Measurements from ENCODE around the gene LGALS8.

LGALS8 gene

DNA sequence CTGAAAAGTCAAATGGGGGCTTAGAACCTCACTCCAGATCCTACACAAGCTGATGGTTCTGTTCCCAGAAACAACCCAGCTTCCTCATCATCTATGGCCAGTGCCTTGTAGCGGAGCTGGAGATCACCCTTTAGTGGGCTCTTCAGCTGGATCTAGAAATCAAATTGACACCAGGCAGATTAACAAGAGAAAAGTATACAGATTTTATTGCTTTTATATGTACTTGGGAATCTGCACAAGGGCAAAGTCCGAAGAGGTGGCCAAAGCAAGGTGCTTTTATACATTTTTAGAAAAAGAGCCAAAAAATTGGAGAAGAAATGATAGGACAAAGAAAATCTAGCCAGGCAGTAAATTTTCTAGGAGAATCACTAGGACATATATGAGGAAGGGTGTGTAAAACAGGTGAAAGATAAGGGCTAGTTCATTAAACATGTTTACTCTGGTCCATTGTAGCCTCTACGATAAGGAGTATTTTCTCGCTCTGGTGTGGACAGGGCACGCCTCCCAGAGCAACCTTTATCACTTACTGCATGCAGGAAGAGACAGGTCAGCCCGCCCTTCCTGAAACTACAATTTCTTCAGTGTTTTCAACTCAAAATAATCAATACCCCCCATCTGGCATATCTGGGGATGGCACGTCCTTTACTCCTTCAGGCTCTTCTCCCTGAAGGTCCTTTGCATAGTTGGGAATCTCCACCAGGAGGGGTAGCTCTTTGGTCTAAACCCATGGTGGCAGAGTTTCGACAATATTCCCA, 14.0 kb upstream of the LGALS8 start:
- TF ChIP-seq, protein P1, sequence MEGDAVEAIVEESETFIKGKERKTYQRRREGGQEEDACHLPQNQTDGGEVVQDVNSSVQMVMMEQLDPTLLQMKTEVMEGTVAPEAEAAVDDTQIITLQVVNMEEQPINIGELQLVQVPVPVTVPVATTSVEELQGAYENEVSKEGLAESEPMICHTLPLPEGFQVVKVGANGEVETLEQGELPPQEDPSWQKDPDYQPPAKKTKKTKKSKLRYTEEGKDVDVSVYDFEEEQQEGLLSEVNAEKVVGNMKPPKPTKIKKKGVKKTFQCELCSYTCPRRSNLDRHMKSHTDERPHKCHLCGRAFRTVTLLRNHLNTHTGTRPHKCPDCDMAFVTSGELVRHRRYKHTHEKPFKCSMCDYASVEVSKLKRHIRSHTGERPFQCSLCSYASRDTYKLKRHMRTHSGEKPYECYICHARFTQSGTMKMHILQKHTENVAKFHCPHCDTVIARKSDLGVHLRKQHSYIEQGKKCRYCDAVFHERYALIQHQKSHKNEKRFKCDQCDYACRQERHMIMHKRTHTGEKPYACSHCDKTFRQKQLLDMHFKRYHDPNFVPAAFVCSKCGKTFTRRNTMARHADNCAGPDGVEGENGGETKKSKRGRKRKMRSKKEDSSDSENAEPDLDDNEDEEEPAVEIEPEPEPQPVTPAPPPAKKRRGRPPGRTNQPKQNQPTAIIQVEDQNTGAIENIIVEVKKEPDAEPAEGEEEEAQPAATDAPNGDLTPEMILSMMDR (IDR thresholded peaks at IDR 0.05; ENCODE audit: insufficient read depth, missing control alignments), result no peak
- DNase-seq (ENCODE audit: insufficient read length, low spot score) (no peak), FAIRE-seq (no peak)

DNA sequence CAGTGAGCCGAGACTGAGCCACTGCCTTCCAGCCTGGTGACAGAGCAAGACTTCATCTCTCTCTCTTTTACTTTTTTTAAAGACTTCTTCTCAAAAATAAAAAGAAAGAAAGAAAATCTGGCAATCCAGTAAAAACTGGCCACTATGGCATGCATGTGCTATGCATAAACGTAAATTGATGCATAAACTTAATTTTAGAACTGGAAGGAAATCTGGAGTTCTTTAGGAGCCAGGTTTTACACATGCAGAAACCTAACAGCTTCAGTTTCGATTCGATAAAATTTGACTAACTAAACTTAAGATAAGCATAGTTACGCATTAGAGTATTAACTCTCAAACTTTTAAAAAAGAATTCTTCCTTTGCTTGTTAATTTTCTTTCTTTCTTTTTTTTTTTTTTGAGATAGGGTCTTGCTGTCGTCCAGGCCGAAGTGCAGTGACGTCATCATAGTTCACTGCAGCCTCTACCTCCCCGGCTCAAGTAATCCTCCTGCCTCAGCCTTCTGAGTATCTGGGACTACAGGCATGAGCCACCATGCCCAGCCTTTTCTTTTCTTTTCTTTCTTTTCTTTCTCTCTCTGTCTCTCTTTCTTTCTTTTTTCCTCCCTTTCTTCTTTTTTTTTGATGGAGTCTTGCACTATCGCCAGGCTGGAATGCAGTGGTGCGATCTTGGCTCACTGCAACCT, 11.9 kb upstream of the LGALS8 start:
- TF ChIP-seq, protein P1 (IDR thresholded peaks at IDR 0.05; ENCODE audit: insufficient read depth, missing control alignments), result no peak
- FAIRE-seq, result no peak
- DNase-seq (ENCODE audit: insufficient read length, low spot score), result no peak

DNA sequence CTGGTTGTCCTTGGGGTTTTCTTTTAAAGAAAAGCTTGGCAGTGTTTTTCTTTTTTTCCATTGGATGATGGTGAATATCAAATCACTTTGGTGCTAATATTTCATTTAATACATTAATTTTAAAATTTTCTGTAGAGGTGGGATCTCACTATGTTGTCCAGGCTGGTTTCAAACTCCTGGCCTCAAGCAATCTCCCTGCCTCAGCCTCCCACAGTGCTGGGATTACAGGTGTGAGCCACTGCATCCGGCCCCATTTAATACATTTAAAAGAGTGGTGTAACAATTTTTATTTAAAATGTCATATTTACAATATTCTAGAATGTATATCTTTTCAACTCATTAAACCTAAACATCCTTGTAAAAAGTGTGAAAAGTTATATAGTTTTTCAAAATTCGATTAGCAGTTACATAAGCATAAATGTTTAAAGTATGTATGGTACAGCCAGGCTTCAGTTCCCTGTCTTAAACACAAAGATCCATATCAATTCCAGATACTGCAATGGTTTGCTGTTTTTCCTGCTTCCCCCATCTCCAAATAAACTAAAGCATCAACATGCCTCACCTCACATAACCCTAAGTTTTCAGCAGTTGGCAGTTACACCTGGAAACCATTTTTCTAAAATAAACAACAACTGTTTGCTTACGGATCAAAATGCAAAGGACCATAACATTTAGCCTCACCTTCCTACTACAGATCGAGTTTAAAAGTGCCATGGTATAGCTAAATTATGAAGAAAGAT, 8.9 kb upstream of the LGALS8 start:
- TF ChIP-seq, protein P1 (IDR thresholded peaks at IDR 0.05; ENCODE audit: insufficient read depth, missing control alignments), result no peak
- no peak for DNase-seq (ENCODE audit: insufficient read length, low spot score)
- no peak for FAIRE-seq

DNA sequence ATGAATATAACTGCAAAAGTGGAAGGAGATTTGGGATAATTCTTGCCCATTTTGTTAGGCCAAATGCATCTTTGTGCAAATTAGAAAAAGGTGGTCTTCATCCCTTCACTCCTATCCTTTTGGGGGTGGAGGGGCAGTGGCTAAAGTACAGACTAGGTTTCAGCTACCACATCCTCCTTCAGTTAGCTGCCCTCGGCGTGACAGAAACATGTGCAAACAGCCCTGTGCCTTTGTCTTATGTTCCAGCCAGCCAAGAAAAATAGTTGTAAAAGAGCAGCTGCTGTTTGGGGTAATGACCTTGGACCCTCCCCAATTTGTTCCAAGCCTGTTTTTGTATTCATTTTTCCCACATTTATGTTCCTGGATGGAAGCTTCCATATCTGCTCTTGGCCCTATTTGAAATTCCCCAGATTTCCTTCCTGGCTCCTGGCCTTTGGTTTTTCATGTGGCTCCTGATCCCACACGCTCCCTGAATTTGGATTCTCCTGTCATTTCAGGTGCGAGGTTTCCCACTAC, 8.3 kb upstream of the LGALS8 start:
- TF ChIP-seq, protein P1 (IDR thresholded peaks at IDR 0.05; ENCODE audit: insufficient read depth, missing control alignments), result no peak
- FAIRE-seq, result no peak
- no peak for DNase-seq (ENCODE audit: insufficient read length, low spot score)

GRCh38 chr1:236516929-236517704, 6.7 kb upstream of the LGALS8 start:
- no peak for FAIRE-seq
- no peak for DNase-seq (ENCODE audit: insufficient read length, low spot score)
- TF ChIP-seq, protein P1 (IDR thresholded peaks at IDR 0.05; ENCODE audit: insufficient read depth, missing control alignments), result no peak

DNA sequence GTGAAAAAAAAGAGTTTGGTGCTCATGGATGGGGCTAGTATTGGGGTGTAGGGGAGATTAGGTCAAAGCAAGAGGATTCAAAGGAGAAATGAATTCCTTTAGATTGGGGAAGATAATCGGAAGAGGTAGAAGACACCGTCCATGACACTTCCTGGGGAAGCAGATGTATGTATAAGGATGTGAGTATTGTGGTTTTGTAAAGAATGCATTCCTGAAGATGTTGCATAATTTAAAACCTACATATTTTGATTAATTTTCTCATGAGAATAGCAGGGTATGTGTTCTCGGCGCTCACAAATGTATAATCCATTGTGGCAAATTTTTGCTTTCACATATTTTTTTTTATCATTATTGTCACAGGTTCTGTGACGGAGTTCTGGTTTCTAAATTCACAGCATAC, 5.5 kb upstream of the LGALS8 start:
- DNase-seq (ENCODE audit: insufficient read length, low spot score) (no peak), FAIRE-seq (no peak)
- TF ChIP-seq, protein P1 (IDR thresholded peaks at IDR 0.05; ENCODE audit: insufficient read depth, missing control alignments), result no peak

Data from D721Med (cell line).